ENCODE results near the gene OR6V1.

Gene OR6V1

DNA sequence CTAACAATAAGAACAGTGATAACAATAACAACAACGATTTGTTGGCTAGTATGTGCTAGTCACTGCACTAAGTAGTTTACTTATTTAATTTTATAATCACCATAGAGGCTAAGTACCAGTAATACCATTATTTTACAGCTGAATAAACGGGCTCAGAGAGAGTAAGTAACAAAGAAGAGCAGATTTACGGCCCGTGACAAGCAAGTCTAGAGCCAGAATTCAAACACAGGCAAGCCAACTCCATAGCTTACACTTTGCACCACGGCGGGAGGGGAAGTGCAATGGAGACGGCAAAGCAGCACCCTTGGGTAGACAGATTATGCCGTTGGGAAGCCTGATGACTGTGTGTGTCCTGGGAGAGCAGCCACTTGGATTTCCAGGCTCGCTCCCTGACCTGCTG lies 1.2 kb upstream of the OR6V1 start:
- no peak for DNase-seq (ENCODE audit: low read depth in 2 of 2)
- TF ChIP-seq, protein P1, sequence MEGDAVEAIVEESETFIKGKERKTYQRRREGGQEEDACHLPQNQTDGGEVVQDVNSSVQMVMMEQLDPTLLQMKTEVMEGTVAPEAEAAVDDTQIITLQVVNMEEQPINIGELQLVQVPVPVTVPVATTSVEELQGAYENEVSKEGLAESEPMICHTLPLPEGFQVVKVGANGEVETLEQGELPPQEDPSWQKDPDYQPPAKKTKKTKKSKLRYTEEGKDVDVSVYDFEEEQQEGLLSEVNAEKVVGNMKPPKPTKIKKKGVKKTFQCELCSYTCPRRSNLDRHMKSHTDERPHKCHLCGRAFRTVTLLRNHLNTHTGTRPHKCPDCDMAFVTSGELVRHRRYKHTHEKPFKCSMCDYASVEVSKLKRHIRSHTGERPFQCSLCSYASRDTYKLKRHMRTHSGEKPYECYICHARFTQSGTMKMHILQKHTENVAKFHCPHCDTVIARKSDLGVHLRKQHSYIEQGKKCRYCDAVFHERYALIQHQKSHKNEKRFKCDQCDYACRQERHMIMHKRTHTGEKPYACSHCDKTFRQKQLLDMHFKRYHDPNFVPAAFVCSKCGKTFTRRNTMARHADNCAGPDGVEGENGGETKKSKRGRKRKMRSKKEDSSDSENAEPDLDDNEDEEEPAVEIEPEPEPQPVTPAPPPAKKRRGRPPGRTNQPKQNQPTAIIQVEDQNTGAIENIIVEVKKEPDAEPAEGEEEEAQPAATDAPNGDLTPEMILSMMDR (IDR thresholded peaks at IDR 0.05; ENCODE audit: low read depth, low read length): no peak
- H3K4me3 ChIP-seq (replicated peaks in 1 of 2; ENCODE audit: low read depth in 2 of 2, low read length in 2 of 2): no peak overlapping the region

DNA sequence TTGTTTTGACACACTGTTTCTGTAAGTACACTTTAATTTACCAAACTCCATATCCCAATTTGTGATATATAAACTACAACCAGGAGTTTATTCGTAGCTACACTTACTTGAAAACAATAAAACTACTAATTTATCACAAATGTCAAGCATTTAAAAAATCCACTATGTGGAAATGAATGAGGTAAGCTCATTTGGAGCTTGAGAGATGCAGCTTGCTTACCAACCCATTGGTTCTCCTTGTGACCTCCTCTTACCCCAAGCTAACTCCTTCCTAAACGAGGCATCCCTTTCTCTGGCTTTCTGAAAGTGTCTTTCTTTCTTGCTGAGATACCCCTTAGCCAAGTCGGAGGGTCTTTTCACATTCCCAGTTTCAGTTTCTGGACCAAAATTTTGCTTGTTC lies 2.5 kb downstream of the OR6V1 start:
- no peak for DNase-seq (ENCODE audit: low read depth in 2 of 2)
- TF ChIP-seq, protein P1 (IDR thresholded peaks at IDR 0.05; ENCODE audit: low read depth, low read length): no peak
- H3K4me3 ChIP-seq (replicated peaks in 1 of 2; ENCODE audit: low read depth in 2 of 2, low read length in 2 of 2): no peak overlapping the region

DNA sequence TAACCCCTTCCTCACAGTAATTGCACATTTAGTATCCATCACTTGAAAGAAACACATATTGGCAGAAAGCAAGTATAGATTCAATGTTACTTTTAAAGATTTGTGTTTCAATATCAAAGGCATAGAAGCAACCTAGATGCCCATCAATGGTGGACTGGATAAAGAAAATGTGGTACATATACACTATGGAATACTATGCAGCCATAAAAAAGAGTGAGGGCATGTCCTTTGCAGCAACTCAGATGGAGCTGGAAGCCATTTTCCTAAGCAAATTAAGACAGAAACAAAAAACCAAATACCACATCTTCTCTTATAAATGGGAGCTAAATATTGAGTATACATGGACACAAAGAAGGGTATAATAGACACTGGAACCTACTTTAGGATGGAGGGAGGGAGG lies 3.6 kb downstream of the OR6V1 start:
- TF ChIP-seq, protein P1 (IDR thresholded peaks at IDR 0.05; ENCODE audit: low read depth, low read length): no peak
- no peak for DNase-seq (ENCODE audit: low read depth in 2 of 2)
- no peak overlapping the region for H3K4me3 ChIP-seq (replicated peaks in 1 of 2; ENCODE audit: low read depth in 2 of 2, low read length in 2 of 2)

DNA sequence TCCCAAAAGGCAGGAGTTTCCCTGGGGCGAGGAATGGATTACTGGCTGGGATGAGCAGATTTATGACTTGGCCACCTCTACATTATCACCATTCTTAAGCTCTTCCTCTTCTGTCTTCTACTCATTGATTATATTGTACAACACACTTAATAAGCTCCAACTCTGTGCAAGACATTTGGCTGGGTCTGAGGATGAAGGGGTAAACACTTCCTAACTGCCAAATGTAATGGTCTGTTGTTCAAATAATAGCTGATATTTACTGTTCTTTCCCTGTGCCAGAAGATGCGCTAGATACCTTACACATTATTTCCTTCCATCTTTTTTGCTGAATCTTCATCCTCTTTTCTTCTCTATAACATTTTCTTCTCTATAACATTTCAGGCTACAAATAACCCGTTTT lies 11.6 kb downstream of the OR6V1 start:
- no peak overlapping the region for H3K4me3 ChIP-seq (replicated peaks in 1 of 2; ENCODE audit: low read depth in 2 of 2, low read length in 2 of 2)
- TF ChIP-seq, protein P1 (IDR thresholded peaks at IDR 0.05; ENCODE audit: low read depth, low read length): no peak
- DNase-seq (ENCODE audit: low read depth in 2 of 2): no peak

GRCh38 chr7:143068446-143068845 lies 16.3 kb downstream of the OR6V1 start:
- TF ChIP-seq, protein P1 (IDR thresholded peaks at IDR 0.05; ENCODE audit: low read depth, low read length): no peak
- DNase-seq (ENCODE audit: low read depth in 2 of 2): no peak

DNA sequence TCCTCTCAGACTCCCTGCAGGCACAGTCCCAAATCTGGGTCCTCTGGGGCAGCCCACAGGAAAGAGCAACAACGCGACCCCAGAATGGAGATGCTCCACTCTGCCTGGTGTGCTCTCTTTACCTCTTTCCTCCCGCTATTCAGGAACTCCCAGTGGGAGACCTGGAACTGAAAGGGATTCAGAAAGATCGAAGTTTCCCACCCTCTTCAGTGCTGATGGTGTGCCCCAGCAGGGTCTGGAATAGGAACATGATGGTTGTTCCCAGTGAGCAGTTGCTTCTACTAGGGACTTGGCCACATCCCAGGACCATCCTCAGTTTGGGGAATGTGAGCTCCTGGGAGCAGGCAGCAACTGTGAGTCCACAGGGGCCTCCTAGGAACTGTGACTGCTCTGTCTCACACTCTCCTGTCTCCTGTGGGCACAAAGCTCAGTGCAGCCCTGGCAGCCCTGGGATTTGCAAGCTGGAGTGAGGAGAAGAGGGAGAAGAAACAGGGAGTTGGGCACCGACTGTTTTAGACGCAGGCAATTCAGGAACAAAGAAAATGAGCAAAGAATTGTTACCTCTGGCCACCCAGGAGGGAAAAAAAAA lies 17.9 kb downstream of the OR6V1 start:
- no peak for DNase-seq (ENCODE audit: low read depth in 2 of 2)
- TF ChIP-seq, protein P1 (IDR thresholded peaks at IDR 0.05; ENCODE audit: low read depth, low read length): no peak
- H3K4me3 ChIP-seq (replicated peaks in 1 of 2; ENCODE audit: low read depth in 2 of 2, low read length in 2 of 2): no peak overlapping the region

More at GRCh38 chr7:143068446-143068845, 16.3 kb downstream of the OR6V1 start:
- no peak overlapping the region for H3K4me3 ChIP-seq (replicated peaks in 1 of 2; ENCODE audit: low read depth in 2 of 2, low read length in 2 of 2)

DNA sequence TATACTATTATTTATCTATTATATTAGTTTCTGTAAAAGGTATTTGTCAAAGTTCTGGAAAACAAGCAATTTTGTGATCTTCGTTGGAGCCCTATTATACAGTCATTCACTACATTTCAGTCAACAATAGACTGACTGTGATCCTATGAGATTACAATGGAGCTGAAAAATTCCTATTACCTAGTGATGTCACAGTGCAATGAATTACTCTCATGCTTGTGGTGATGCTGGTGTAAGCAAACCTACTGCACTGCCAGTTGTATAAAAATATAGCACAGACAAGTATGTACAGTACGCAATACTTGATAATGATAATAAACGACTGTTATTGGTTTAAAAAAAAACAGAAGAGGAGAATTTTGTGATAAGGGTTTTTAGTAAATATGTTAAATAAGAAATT lies 21.4 kb downstream of the OR6V1 start:
- TF ChIP-seq, protein P1 (IDR thresholded peaks at IDR 0.05; ENCODE audit: low read depth, low read length): no peak
- H3K4me3 ChIP-seq (replicated peaks in 1 of 2; ENCODE audit: low read depth in 2 of 2, low read length in 2 of 2): no peak overlapping the region
- DNase-seq (ENCODE audit: low read depth in 2 of 2): peak in 1 of 2 donors; percentile 65

Measured in cardiac fibroblast (primary cell).